HL-60 (cell line): Measurements from ENCODE around the gene ZBTB8B.
"Not testable (repeated sequence)": the region's sequence is repeated elsewhere in the genome, so short reads cannot be mapped to it uniquely, and the experiment has no call there.

Source experiments
- TF ChIP-seq, protein P1 (sequence below): IDR thresholded peaks from one replicate; pipeline ENCODE4 v1.5.1; 2011; ENCODE audit warnings: low read length, control low read depth, inconsistent platforms; ENCODE audit not compliant: insufficient read depth
- TF ChIP-seq, protein P2 (sequence below): IDR thresholded peaks from 2 replicates; pipeline ENCODE4 v1.6.1; 2012; ENCODE audit warnings: low read depth; ENCODE audit not compliant: insufficient replicate concordance

DNA sequence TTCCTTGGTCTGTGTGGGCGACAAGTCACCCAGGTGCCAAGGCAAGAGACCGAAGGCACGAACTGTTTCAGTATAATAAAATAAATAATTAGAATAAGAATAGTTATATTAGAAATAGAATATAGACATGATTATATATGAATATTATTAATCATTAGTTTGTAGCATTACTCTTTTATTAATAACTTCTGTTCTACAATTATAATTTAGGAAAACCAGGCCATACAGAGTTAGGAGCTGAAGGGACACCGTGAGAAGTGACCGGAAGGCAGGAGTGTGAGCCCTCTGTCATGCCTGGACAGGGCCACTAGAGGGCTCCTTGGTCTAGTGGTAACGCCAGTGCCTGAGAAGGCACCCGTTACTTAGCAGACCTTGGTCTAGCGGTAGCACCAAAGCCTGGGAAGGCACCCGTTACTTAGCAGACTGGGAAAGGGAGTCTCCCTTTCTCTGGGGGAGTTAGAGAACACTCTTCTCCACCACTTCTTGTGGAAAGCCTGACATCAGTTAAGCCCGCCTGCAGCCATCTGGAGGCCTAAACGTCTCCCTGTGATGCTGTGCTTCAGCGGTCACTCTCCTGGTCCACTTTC, 16.6 kb upstream of the ZBTB8B start:
- TF ChIP-seq, protein P1, sequence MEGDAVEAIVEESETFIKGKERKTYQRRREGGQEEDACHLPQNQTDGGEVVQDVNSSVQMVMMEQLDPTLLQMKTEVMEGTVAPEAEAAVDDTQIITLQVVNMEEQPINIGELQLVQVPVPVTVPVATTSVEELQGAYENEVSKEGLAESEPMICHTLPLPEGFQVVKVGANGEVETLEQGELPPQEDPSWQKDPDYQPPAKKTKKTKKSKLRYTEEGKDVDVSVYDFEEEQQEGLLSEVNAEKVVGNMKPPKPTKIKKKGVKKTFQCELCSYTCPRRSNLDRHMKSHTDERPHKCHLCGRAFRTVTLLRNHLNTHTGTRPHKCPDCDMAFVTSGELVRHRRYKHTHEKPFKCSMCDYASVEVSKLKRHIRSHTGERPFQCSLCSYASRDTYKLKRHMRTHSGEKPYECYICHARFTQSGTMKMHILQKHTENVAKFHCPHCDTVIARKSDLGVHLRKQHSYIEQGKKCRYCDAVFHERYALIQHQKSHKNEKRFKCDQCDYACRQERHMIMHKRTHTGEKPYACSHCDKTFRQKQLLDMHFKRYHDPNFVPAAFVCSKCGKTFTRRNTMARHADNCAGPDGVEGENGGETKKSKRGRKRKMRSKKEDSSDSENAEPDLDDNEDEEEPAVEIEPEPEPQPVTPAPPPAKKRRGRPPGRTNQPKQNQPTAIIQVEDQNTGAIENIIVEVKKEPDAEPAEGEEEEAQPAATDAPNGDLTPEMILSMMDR: peak; percentile 64
- TF ChIP-seq, protein P2, sequence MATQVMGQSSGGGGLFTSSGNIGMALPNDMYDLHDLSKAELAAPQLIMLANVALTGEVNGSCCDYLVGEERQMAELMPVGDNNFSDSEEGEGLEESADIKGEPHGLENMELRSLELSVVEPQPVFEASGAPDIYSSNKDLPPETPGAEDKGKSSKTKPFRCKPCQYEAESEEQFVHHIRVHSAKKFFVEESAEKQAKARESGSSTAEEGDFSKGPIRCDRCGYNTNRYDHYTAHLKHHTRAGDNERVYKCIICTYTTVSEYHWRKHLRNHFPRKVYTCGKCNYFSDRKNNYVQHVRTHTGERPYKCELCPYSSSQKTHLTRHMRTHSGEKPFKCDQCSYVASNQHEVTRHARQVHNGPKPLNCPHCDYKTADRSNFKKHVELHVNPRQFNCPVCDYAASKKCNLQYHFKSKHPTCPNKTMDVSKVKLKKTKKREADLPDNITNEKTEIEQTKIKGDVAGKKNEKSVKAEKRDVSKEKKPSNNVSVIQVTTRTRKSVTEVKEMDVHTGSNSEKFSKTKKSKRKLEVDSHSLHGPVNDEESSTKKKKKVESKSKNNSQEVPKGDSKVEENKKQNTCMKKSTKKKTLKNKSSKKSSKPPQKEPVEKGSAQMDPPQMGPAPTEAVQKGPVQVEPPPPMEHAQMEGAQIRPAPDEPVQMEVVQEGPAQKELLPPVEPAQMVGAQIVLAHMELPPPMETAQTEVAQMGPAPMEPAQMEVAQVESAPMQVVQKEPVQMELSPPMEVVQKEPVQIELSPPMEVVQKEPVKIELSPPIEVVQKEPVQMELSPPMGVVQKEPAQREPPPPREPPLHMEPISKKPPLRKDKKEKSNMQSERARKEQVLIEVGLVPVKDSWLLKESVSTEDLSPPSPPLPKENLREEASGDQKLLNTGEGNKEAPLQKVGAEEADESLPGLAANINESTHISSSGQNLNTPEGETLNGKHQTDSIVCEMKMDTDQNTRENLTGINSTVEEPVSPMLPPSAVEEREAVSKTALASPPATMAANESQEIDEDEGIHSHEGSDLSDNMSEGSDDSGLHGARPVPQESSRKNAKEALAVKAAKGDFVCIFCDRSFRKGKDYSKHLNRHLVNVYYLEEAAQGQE: not testable (repeated sequence)
